Mesodermal cell (in vitro differentiated cells): ENCODE data around the gene KRTAP12-3.
"Not testable (repeated sequence)": the region's sequence is repeated elsewhere in the genome, so short reads cannot be mapped to it uniquely, and the experiment has no call there.

ENCODE experiments used
- H3K27ac ChIP-seq: 2 replicates; pipeline ENCODE4 v1.7.0; 2013; ENCODE audit warnings: mild to moderate bottlenecking, low read depth, low read length, moderate library complexity; ENCODE audit not compliant: severe bottlenecking
- H3K36me3 ChIP-seq: 2 replicates; pipeline ENCODE4 v1.7.1; 2013; ENCODE audit warnings: mild to moderate bottlenecking, low read length, moderate library complexity; ENCODE audit not compliant: control insufficient read depth, insufficient read depth
- H3K4me1 ChIP-seq: one replicate; pipeline ENCODE4 v1.7.1; 2013; ENCODE audit warnings: mild to moderate bottlenecking, low read length; ENCODE audit not compliant: insufficient read depth, control insufficient read depth, poor library complexity, severe bottlenecking
- H3K4me3 ChIP-seq: 2 replicates; pipeline ENCODE4 v1.7.0; 2013; ENCODE audit warnings: low read length, control low read depth, mild to moderate bottlenecking; ENCODE audit not compliant: insufficient read depth, poor library complexity, severe bottlenecking; ENCODE audit errors: extremely low read depth
- H3K9me3 ChIP-seq: 2 replicates; pipeline ENCODE4 v1.7.1; 2013; ENCODE audit warnings: mild to moderate bottlenecking, low read length, moderate library complexity; ENCODE audit not compliant: control insufficient read depth
- WGBS, 2 experiments: methylation state at CpG; one replicate each; pipeline ENCODE4 v1.1.5; 2013; ENCODE audit warnings: missing lambda C conversion rate in 2 of 2; ENCODE audit not compliant: insufficient coverage in 2 of 2; 5-methylcytosine and 5-hydroxymethylcytosine counted together

KRTAP12-3 gene

GRCh38 chr21:44653656-44654575 lies 3.8 kb upstream of the KRTAP12-3 start:
- WGBS, 2 experiments: 86 to 91% methylated on average over 12 to 13 of the region's 17 CpGs
- Histone ChIP-seq H3K36me3 (no peaks in the 10 kb centered on the region), H3K27ac (no peak overlapping the region), H3K4me3 (no peak overlapping the region), H3K4me1 (peaks cover 5% of the 10 kb centered on the region), H3K9me3 (peaks cover 10% of the 10 kb centered on the region)

- WGBS, 2 experiments: 93 to 95% methylated on average over 3 to 6 of the region's 9 CpGs
- no peak within 1 kb of the TSS for H3K4me3 ChIP-seq
Observed at GRCh38 chr21:44654576-44655175, 3.1 kb upstream of the KRTAP12-3 start, which contains the start of gene KRTAP12-4. KRTAP12-4 (minus strand) TSS chr21:44654659; CDS start chr21:44654614, 45 bp downstream.

GRCh38 chr21:44656868-44657267 lies 864 bp upstream of the KRTAP12-3 start:
- 75 to 80% methylated on average over 1 of the region's 1 CpG for WGBS, 2 experiments
- Histone ChIP-seq H3K36me3 (no peaks in the 10 kb centered on the region), H3K4me3 (no peak overlapping the region)

More at GRCh38 chr21:44654576-44655175, 3.1 kb upstream of the KRTAP12-3 start, which contains the start of gene KRTAP12-4:
- Histone ChIP-seq H3K9me3 (peaks cover 10% of the 10 kb centered on the region), H3K36me3 (no peaks in the 10 kb centered on the region), H3K27ac (no peak within 1 kb of the TSS), H3K4me1 (peaks cover 7% of the 10 kb centered on the region)

GRCh38 chr21:44658541-44658910 lies 794 bp downstream of the KRTAP12-3 start:
- Histone ChIP-seq H3K4me1 (peaks cover 7% of the 10 kb centered on the region), H3K9me3 (peaks cover 10% of the 10 kb centered on the region), H3K4me3 (no peak overlapping the region), H3K36me3 (no peaks in the 10 kb centered on the region), H3K27ac (no peak overlapping the region)
- WGBS, 2 experiments: 97 to 100% methylated on average over 3 of the region's 5 CpGs

More at GRCh38 chr21:44656868-44657267, 864 bp upstream of the KRTAP12-3 start:
- Histone ChIP-seq H3K9me3 (peaks cover 10% of the 10 kb centered on the region), H3K4me1 (peaks cover 7% of the 10 kb centered on the region), H3K27ac (no peak overlapping the region)

- 77 to 80% methylated on average over 4 to 6 of the region's 11 CpGs for whole genome bisulfite sequencing, 2 experiments
- no peaks in the 10 kb centered on the region for H3K36me3 ChIP-seq
- peaks cover 7% of the 10 kb centered on the region for H3K4me1 ChIP-seq
- peaks cover 10% of the 10 kb centered on the region for H3K9me3 ChIP-seq
- no peak overlapping the region for H3K27ac ChIP-seq
- H3K4me3 ChIP-seq: no peak overlapping the region
Observed at GRCh38 chr21:44658913-44659595, 1.3 kb downstream of the KRTAP12-3 start.

- peaks cover 10% of the 10 kb centered on the region for H3K9me3 ChIP-seq
- H3K4me3 ChIP-seq, H3K4me1 ChIP-seq, H3K36me3 ChIP-seq, H3K27ac ChIP-seq: not testable (repeated sequence)
- WGBS, 2 experiments: 25 to 60% methylated on average over 2 to 3 of the region's 7 CpGs
Observed at GRCh38 chr21:44661567-44661966, 3.8 kb downstream of the KRTAP12-3 start.

- H3K9me3 ChIP-seq: peaks cover 12% of the 10 kb centered on the region
- no peak overlapping the region for H3K27ac ChIP-seq
- no peak overlapping the region for H3K4me3 ChIP-seq
- no peaks in the 10 kb centered on the region for H3K4me1 ChIP-seq
- no peaks in the 10 kb centered on the region for H3K36me3 ChIP-seq
- WGBS, 2 experiments: 86 to 90% methylated on average over 2 to 3 of the region's 5 CpGs
Observed at GRCh38 chr21:44664691-44665090, 7.0 kb downstream of the KRTAP12-3 start.

- Histone ChIP-seq H3K27ac (no peak within 1 kb of the TSS), H3K4me3 (no peak within 1 kb of the TSS), H3K36me3 (no peaks in the 10 kb centered on the region), H3K9me3 (peaks cover 23% of the 10 kb centered on the region), H3K4me1 (no peaks in the 10 kb centered on the region)
- 87 to 92% methylated on average over 13 to 14 of the region's 19 CpGs for WGBS, 2 experiments
Observed at GRCh38 chr21:44666401-44667320, 8.9 kb downstream of the KRTAP12-3 start, which contains the start of gene KRTAP12-2. KRTAP12-2 (minus strand) TSS chr21:44666927; CDS start chr21:44666886, 41 bp downstream.

GRCh38 chr21:44667612-44668011 lies 9.9 kb downstream of the KRTAP12-3 start:
- no peaks in the 10 kb centered on the region for H3K36me3 ChIP-seq
- no peaks in the 10 kb centered on the region for H3K4me1 ChIP-seq
- H3K4me3 ChIP-seq: no peak overlapping the region
- peaks cover 25% of the 10 kb centered on the region for H3K9me3 ChIP-seq
- H3K27ac ChIP-seq: no peak overlapping the region
- 83% methylated on average over 1 of the region's 1 CpG; no CpG with 5 or more reads in 1 of the 2 experiments for WGBS, 2 experiments
